Hematopoietic multipotent progenitor cell treated with erythropoietin and hydrocortisone succinate and interleukin-3 and kit ligand, for 8 days (in vitro differentiated cells): ENCODE data around the gene YWHAQ.

Experiments
- DNase-seq: peaks from one replicate; pipeline ENCODE4 v3.0.0-alpha.2; 2015

YWHAQ gene

DNA sequence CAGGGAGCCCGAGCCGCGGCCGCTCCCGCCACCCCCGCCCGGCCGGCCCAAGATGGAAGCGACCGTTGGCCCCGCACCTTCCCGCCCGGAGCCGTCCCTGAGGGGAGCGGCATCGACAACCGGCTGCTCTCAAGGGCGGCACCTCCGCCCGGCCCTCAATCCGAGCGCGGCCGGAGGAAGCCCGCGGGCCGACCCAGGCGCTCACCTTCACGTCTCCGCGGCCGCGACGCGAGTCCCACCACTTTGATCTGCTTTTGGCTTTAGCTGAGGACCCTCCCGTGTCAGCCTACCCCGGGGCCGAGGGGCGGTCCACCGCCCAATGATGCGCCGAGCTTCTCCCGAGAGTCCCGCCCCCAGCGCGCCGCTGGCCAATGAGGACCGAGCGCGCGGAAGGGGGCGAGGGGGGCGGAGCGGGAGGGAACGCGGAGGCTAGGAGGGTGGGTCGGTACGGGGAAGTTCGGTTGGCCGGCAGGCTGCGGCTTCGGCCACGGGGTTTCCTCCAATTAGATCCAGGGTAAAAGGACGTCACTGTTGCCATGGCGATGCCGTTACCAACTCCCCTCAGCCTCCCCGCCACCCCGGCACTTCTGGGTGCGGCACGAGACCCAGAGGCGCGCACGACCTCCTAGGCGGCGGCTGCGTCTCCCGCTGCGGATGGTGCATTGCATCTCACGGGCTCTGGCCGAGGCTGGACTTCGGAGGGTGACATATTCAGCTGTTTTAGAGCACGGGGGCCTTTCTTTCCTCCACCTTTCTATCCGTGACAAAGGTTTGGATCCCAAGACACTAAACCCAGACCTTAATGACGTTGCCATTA lies at the start of gene YWHAQ:
TSS of gene YWHAQ (minus strand) at position 262 of the 817 bp plus-strand sequence. CDS start 545 bp downstream, outside the sequence.
- peak; percentile 98 for DNase-seq

GRCh38 chr2:9680082-9680481 lies 49.3 kb upstream of the YWHAQ start:
- peak; percentile 60 for DNase-seq

DNA sequence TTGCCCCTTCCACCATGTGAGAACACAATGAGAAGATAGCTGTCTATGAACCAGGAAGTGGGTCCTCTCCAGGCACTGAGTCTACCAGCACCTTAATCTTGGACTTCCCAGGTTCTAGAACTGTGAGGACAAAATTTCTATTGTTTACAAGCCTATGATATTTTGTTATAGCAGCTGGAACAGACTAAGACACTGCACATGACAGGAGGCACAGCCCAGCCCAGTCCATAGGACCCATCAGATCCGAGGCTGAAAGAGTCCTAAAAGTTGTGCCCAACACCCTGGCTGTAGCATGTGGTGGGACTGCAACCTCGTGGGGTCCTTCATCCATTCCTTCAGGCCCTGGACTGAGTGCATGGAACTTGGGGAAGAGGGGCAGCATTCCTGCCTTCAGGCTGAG lies 48.4 kb upstream of the YWHAQ start:
- no peak for DNase-seq

GRCh38 chr2:9678544-9678943 lies 47.7 kb upstream of the YWHAQ start:
- DNase-seq = no peak

- DNase-seq = no peak
Observed at GRCh38 chr2:9675415-9676351, 44.9 kb upstream of the YWHAQ start.

DNA sequence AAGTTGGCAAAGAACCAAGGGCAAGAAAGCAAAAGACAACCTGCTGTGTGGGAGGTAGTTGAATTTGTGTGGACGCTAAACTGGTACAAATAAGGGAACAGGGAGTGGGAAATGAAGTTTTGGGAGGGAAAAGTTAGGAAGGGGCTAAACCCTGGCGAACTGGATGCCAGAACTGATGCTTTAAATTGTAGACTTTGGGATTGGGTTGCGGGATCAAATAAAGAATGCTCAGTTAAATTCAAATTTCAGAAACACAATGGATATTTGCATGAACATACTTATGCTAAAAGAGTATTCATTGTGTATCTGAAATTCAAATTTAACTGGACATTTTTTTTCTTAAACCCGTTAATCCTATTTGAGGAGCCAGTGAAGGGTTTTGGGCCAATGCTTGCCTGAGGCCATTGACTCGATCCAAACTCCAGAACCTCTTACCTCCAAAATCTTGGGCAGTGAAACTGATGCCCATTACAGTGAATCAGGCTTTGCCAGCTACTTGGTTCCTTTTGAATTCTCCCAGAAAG lies 44.2 kb upstream of the YWHAQ start:
- no peak for DNase-seq

DNA sequence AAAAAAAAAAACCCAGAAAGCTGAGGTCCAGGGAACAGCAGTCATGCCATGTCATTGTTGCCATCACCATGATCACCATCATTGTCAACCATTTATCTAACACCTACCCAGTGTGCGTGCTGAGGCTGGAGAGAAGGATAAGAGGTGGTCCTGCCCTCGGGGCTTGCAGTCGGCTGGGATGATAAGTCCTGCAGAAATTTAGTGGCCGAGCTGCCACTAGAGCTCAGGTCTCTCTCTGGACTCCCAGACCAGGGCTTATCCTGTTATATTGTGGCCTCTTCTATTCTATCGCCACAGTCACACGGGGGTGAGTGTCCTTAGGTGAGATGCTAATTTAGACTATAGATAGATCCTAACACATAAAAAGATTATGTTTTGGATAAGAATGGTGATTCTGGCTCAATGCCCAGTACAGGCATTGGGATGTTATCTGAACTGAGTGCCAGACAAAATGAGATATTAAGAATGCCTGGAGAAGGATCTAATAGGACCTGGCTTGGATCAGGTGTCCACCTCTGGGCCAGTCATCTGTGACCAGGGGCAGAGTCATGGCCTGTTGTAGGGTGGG lies 43.2 kb upstream of the YWHAQ start:
- peak; percentile 96 for DNase-seq

DNA sequence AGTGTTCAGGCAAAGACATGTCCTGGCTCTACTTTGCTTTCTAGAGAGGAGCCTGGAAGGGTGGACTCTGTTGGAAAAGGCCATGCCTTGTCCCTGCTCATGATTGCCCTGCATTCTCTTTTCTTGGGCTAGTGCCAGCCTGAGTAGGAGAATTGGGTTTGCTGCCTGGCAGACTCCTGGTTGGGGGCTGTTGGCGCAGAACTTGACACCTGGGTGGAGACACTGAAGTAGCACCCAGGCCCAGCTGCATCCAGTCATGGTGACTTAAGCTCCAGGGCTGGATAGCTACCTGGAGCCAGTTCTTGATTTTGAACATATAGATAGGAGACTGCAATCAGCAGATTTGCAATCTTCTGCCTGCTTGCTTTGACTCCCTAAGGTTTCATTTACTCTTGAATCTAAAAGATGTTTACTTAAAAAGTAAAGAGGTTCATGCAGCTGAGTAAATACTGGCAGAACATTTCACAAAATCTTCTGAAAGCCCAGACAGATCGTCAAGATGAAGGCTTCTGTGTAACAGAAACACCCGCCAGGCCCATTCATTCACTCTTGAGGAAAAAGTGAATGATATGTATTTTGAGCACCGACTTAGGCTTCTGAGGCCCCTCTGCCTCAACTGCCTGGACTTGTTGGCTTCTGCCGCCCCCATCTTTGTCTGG lies 38.0 kb upstream of the YWHAQ start:
- no peak for DNase-seq

DNA sequence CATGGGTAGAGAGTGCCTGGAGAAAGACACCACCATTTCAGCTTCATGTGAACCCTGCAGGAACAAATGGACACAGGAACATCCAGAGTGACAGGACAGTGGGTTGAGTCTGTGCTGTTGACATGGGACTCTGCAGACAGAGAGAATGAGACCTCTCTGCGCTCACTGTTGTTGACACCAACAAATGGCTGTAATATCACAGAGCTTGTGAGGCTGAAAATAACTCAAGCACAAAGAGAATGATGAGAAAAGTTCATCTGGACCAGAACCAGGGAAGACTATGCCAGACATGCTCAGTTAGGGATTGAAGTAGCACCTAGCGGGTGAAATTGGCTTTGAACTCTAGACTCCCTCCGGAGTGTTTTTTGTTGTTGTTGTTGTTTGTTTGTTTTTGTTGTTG lies 37.0 kb upstream of the YWHAQ start:
- DNase-seq = no peak

DNA sequence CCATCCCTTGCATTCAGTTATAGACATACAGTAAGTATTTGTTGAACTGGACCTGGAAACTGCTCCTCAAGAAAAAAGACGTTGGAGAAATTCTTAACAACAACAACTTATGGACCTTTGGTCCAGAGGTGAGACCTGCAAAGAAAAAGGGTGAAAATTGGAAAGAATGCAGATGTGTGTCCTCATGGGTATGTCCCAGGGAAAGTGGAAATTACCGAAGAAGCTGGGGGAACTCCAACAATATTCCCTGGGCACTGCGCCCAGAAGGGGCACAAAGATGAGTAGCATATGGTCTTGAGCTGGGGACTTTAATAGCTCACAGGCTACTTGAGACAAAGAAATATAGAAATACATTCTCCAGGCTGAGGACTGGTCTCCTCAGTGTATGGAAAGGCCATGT lies 35.5 kb upstream of the YWHAQ start:
- no peak for DNase-seq

DNA sequence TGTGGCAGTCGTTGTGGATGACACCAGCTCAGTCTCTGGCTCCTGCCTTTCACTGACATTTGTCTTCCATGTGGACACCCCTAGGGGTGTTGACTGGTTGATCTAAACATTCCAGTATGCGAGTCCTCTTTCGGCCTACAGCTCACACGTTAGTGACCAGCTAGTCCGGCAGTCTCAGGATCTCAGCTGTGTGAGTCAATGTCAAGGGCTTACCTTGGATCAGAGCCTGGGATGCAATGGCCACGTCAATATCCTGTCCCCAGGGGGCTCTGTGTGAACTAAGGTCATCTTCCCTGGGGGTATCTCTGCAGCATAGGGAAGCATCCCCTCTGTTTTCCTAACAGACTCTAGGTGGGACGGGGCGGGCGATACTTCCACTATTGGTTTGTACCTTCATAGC lies 35.1 kb upstream of the YWHAQ start:
- no peak for DNase-seq

- no peak for DNase-seq
Observed at GRCh38 chr2:9664365-9664764, 33.6 kb upstream of the YWHAQ start.

DNA sequence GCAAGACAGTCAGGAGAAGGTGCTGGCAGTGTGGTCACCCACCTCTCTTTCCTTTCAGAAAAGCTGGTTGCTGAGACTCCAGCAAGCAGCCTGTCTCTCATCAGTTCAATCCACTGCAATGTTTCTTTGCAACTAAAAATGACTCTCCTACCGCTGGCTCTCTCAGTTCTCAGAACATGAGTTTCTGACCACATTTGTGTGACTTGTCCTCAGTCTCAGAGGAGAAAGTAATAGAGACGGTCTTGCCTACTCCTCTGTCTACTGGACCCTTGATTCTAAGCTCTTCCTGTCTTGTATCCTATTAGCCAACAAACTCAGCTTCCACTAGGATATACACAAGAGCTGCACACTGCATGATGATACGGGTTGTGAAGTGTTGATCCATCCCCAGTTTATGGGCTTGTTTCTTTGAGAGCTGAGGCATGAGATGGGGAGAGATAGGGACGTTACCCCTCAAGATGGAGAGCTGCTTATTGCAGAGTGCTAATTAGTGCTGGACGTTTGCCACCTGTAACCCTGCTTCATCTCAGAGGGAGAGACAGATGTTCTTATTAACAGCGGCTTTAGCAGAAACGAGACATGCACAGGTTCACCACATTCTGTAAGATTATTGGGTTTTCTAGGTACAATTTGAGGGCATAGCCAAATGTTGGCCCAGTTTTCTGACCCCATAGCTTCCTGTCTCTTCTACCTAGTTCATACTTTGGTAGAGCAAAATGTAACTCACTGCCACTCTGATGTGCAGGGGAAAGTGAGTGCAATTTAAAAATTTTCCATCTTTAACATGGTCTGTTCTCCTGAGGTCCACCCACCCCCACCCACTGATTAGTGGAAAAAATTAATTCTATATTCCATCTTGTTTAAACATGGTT lies 32.4 kb upstream of the YWHAQ start:
- DNase-seq = no peak

GRCh38 chr2:9661261-9661660 lies 30.5 kb upstream of the YWHAQ start:
- no peak for DNase-seq

GRCh38 chr2:9660781-9661180 lies 30.0 kb upstream of the YWHAQ start:
- no peak for DNase-seq

GRCh38 chr2:9660154-9660553 lies 29.4 kb upstream of the YWHAQ start:
- no peak for DNase-seq

GRCh38 chr2:9658972-9659371 lies 28.2 kb upstream of the YWHAQ start:
- DNase-seq = no peak

DNA sequence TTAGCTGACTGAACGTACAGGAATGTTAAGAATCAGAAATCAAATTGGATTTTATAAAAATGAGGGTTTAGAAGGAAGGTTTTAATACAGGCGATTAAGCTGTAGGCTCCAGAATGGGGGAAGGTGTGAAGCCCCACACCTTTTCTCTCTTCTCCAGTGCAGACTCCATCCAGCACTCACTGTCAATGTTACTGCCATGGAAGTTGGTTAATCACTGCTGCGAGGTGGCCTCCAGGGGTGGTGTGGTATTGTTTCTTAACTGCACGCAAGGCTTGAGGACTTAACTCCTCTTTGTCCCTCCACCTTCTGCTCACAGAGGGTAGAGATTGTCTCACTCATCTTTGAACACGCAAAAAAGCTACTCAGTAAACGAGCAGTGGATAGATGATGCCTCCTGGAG lies 26.9 kb upstream of the YWHAQ start:
- no peak for DNase-seq

GRCh38 chr2:9657083-9657482 lies 26.3 kb upstream of the YWHAQ start:
- DNase-seq = no peak

DNA sequence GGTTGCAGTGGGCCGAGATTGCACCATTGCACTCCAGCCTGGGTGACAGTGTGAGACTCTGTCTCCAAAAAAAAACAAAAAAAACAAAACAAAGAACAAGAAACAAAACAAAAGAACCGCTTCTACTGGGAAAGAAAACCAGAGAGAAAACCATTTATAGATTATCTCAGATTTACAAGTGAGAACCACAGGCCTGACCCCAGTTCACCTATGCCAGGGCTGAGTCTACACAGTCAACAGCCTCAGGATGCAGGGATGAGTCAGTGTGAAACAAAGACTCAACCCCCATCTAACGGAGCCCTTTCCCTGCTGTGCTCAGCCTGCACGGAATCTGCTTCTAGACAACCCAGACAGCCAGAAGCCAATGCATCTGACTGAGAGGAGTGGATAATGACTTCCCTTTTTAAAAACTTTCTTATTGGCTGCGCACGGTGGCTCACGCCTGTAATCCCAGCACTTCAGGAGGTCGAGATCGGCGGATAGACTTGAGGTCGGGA lies 25.5 kb upstream of the YWHAQ start:
- no peak for DNase-seq

GRCh38 chr2:9655441-9656269 lies 24.9 kb upstream of the YWHAQ start:
- DNase-seq = peak; percentile 25
